Cardiac muscle cell (in vitro differentiated cells and primary cell): ENCODE results near the gene DSCAML1. TPM values are rescaled to one million over a fixed set of nuclear protein-coding genes. Genes with fewer than 3 reads are reported as not detected.

Source experiments
- DNase-seq, 2 donors: peaks; one replicate each; pipeline versions ENCODE4 v3.0.0 to v3.0.0-alpha.2; 2010 to 2017; ENCODE audit warnings: low read depth in 1 of 2, low spot score in 1 of 2
- H3K27ac ChIP-seq: fragments of 200-600 bp; sonication (generic); 2 replicates; pipeline ENCODE4 v1.5.1; 2016
- H3K27me3 ChIP-seq: fragments of 200-600 bp; sonication (generic); 2 replicates; pipeline ENCODE4 v1.6.0; 2016; ENCODE audit warnings: control low read depth
- H3K36me3 ChIP-seq: fragments of 200-600 bp; sonication (generic); 2 replicates; pipeline ENCODE4 v1.5.1; 2016; ENCODE audit warnings: control low read depth
- H3K4me1 ChIP-seq: fragments of 200-600 bp; sonication (generic); 2 replicates; pipeline ENCODE4 v1.8.1; 2017; ENCODE audit warnings: low read depth, mild to moderate bottlenecking, mixed run types
- H3K4me3 ChIP-seq: fragments of 200-600 bp; sonication (generic); 2 replicates; pipeline ENCODE4 v1.5.1; 2016; ENCODE audit warnings: mild to moderate bottlenecking
- H3K9me3 ChIP-seq: fragments of 200-600 bp; sonication (generic); 2 replicates; pipeline ENCODE4 v1.5.1; 2017; ENCODE audit warnings: low read depth, mild to moderate bottlenecking, control low read depth
- polyA plus RNA-seq: library from polyadenylated mRNA; unstranded; fragments of >200 nt; fragmentation: Nextera tagmentation; extraction: Ambion mirVana; gene quantifications from 2 replicates; pipeline ENCODE4 v1.2.1, GENCODE V29; 2016
- total RNA-seq: library from RNA; depleted of rRNA; stranded (reverse); fragments of >200 nt; gene quantifications from 2 replicates; pipeline ENCODE4 v1.2.3, GENCODE V29; 2016
- TF ChIP-seq, protein P1 (sequence below): IDR thresholded peaks from 2 replicates; pipeline ENCODE4 v1.5.1; 2012; ENCODE audit warnings: low read depth, mild to moderate bottlenecking, low read length

The DSCAML1 gene
- total and polyA plus RNA-seq, 2 experiments from 2014 or later: 1.8 TPM; not detected in 1

DNA sequence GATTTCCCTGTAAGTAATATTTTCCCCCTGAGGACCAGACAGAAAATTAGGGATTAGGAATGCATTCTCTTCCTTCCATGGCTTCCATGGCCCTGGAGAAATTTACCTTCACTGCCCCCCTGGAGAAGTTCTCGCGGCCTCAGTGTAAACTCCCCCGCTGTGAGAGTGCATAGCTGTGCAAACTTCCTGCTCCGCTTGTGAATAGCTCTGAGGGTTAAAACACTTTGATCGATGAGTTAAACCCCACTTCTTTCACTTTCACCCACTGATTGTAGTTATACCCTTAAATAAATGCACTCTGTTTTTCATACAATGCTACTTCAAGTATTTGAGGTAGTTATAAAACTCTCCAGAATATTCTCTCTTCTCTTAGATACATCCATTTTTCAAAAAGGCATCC lies 190.8 kb downstream of the DSCAML1 start:
- no peaks in the 10 kb centered on the region for H3K27me3 ChIP-seq
- no peak for DNase-seq
- H3K36me3 ChIP-seq: no peaks in the 10 kb centered on the region
- TF ChIP-seq, protein P1, sequence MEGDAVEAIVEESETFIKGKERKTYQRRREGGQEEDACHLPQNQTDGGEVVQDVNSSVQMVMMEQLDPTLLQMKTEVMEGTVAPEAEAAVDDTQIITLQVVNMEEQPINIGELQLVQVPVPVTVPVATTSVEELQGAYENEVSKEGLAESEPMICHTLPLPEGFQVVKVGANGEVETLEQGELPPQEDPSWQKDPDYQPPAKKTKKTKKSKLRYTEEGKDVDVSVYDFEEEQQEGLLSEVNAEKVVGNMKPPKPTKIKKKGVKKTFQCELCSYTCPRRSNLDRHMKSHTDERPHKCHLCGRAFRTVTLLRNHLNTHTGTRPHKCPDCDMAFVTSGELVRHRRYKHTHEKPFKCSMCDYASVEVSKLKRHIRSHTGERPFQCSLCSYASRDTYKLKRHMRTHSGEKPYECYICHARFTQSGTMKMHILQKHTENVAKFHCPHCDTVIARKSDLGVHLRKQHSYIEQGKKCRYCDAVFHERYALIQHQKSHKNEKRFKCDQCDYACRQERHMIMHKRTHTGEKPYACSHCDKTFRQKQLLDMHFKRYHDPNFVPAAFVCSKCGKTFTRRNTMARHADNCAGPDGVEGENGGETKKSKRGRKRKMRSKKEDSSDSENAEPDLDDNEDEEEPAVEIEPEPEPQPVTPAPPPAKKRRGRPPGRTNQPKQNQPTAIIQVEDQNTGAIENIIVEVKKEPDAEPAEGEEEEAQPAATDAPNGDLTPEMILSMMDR: no peak
- H3K4me3 ChIP-seq: no peak overlapping the region
- H3K27ac ChIP-seq: no peak overlapping the region
- no peaks in the 10 kb centered on the region for H3K4me1 ChIP-seq
- H3K9me3 ChIP-seq: no peaks in the 10 kb centered on the region

DNA sequence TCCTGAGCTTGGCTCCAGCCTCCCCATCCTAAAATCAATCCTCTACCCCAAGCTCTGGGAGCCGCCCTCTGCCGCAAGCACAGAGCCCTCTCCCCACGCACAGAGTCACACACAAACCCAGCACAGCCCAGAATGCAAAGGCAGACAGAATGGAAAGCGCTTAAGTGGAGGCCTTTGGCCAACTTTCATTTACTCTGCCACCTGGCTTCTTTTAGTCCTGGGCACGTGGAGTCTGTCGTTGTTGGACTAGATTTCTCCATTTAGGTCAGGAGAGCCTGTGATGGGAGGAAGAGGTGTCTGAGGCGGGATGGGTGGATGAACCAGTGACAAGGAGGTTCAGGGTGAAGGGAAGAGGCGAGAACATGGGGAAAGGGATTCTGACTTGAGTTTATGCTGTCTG lies 191.7 kb downstream of the DSCAML1 start:
- Histone ChIP-seq H3K36me3 (no peaks in the 10 kb centered on the region), H3K4me1 (no peaks in the 10 kb centered on the region), H3K27ac (no peak overlapping the region), H3K4me3 (no peak overlapping the region), H3K27me3 (no peaks in the 10 kb centered on the region), H3K9me3 (no peaks in the 10 kb centered on the region)
- TF ChIP-seq, protein P1: no peak
- DNase-seq: no peak

DNA sequence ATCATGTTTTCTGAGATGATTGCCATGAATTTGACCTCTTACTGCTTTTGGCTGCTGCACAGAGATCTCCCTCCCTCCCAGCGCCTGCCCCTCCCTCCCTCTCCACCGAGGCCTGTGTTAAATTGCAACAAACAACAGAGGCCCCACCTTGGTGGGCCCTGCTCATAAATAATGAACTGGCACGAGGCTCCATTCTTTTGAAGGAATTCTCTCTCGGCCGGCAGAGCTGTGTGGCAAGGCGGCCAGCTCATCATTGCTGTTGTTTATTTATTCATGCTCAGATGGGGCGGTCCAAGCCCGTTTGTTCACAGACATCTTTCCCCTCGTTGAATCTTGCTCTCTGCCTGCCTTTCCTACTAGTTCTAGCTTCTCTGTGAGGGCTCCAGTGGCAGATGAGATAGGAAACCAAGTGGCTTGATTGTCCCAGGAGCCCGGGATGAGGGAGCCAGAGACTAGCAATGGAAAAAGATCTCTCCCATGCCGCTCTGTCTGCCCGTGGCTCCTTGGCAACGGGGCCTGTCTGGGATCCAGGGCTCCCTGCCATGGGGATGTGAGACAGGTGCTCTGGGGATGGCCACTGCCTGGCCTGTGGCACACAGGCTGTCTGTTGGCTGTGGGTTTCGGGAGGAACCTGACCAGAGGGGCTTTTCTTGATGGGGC lies 192.6 kb downstream of the DSCAML1 start:
- no peak overlapping the region for H3K4me3 ChIP-seq
- H3K36me3 ChIP-seq: no peaks in the 10 kb centered on the region
- H3K27ac ChIP-seq: no peak overlapping the region
- no peaks in the 10 kb centered on the region for H3K27me3 ChIP-seq
- TF ChIP-seq, protein P1: no peak
- H3K4me1 ChIP-seq: no peaks in the 10 kb centered on the region
- no peaks in the 10 kb centered on the region for H3K9me3 ChIP-seq
- no peak for DNase-seq

DNA sequence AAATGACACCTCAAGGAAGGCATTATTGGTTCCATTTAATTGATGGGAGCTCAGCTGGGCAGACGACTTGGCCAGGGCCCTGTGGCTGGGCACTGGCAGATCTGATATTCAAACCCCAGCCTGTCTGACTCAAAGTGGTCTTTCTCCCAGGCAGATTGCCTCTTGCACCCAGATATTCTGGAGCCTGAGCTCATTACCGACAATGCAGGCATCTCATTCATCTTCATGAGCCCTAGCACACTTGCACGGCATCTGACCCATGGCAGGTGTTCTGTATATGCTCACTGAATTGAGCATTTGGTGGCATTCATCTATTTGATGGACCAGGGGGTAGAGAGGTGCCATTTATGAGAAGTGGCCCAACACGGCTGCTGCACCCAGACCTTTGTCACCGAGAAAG lies 193.1 kb downstream of the DSCAML1 start:
- no peaks in the 10 kb centered on the region for H3K9me3 ChIP-seq
- no peak for DNase-seq
- TF ChIP-seq, protein P1: no peak
- no peaks in the 10 kb centered on the region for H3K36me3 ChIP-seq
- H3K4me3 ChIP-seq: no peak overlapping the region
- H3K27me3 ChIP-seq: no peaks in the 10 kb centered on the region
- no peak overlapping the region for H3K27ac ChIP-seq
- no peaks in the 10 kb centered on the region for H3K4me1 ChIP-seq

DNA sequence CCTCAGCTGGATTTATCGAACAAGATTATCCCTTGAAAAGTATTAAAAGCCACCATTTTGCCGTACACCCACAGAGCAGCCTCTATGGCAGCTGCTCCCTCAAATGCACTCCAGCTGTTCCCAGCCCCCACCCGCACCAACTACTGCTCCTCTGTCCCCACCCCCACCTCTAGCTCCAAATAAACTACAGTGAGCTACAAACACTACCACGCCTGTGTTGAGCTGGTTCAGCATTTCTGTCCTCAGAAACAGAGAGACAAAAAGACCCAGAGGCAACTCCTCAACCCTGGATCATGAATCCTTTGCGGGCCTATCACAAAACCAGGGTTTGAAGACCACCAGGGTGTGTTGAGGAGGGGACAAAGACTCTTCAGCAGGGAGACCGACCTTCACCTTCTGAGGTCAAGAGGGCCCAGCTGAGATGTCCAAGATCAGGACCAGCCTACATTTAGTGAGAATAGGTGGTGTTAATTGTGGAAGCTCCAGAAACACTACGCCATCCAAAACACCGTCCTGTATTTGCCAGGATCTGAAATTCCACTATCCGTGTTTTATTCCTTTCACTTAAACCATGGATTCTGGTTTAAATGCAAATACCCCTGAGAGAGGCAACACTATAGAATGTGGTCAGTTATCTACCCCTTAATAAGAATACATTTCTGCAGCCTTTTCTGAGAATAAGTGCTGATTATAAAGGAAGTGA lies 195.9 kb downstream of the DSCAML1 start:
- H3K36me3 ChIP-seq: no peaks in the 10 kb centered on the region
- H3K4me3 ChIP-seq: no peak overlapping the region
- TF ChIP-seq, protein P1: no peak
- H3K9me3 ChIP-seq: no peaks in the 10 kb centered on the region
- no peaks in the 10 kb centered on the region for H3K4me1 ChIP-seq
- no peaks in the 10 kb centered on the region for H3K27me3 ChIP-seq
- no peak overlapping the region for H3K27ac ChIP-seq
- no peak for DNase-seq
